Neural cell (in vitro differentiated cells): ENCODE measurements around the gene KRT76.

Source experiments
- CTCF ChIP-seq: fragments of 450-650 bp; IDR thresholded peaks from 2 replicates; pipeline ENCODE4 v1.5.1; 2014; ENCODE audit warnings: antibody characterized with exemption, mild to moderate bottlenecking, moderate library complexity; ENCODE audit not compliant: poor library complexity, severe bottlenecking
- EP300 ChIP-seq: fragments of 450-650 bp; conservative IDR thresholded peaks from 2 replicates; pipeline ENCODE4 v1.6.1; 2014; ENCODE audit warnings: antibody characterized with exemption, mild to moderate bottlenecking, moderate library complexity; ENCODE audit not compliant: poor library complexity, severe bottlenecking
- EZH2 ChIP-seq: fragments of 200-600, 300-800 bp; shearing (Covaris generic), sonication (generic); IDR thresholded peaks from 2 replicates; pipeline ENCODE4 v1.6.1; 2014; ENCODE audit warnings: antibody characterized with exemption, low read length, borderline replicate concordance, mild to moderate bottlenecking; ENCODE audit not compliant: insufficient read depth, poor library complexity, severe bottlenecking
- SMC3 ChIP-seq: fragments of 450-650 bp; conservative IDR thresholded peaks from 2 replicates; pipeline ENCODE4 v1.6.1; 2014; ENCODE audit warnings: antibody characterized with exemption, mild to moderate bottlenecking, moderate library complexity; ENCODE audit not compliant: poor library complexity

- TF ChIP-seq CTCF (no peak), EP300 (no peak), SMC3 (no peak), EZH2 (no peak)
These were observed 41.2 kb upstream of the KRT76 start for GRCh38 chr12:52818388-52818787.
